OCI-LY7 (cell line): Measurements from ENCODE around the gene TMEM25. TPM values are rescaled to one million over a fixed set of nuclear protein-coding genes. Genes with fewer than 3 reads are reported as not detected.
A peak's percentile ranks its signal among the peaks of the same experiment; 100 is the strongest.

ENCODE experiments used
- BruUV-seq: library from RNA; stranded (reverse); fragments of 400-500 nt; replicated peaks from 2 replicates; lab custom pipeline; 2021; lab: Mats Ljungman, UMichigan
- CTCF ChIA-PET: fragments of 300-600 bp; sonication (Branson Sonifier 250); formaldehyde crosslinking; loops from one replicate; lab custom pipeline; 2022; ENCODE audit warnings: antibody characterized with exemption; ENCODE audit not compliant: unreplicated experiment; lab: Charles Lee
- POLR2A ChIA-PET: fragments of 300-600 bp; sonication (Branson Sonifier 250); formaldehyde crosslinking; loops from one replicate; lab custom pipeline; 2022; ENCODE audit warnings: antibody characterized with exemption; lab: Charles Lee
- DNase-seq: peaks from one replicate; pipeline ENCODE4 v3.0.0-alpha.2; 2015; ENCODE audit warnings: low spot score
- H2AFZ ChIP-seq: fragments of 200-600 bp; sonication (generic), shearing (Covaris generic); 2 replicates; pipeline ENCODE4 v1.6.1; 2014; ENCODE audit warnings: mild to moderate bottlenecking, antibody characterized with exemption, low read length, moderate library complexity
- H3K27ac ChIP-seq: fragments of 200-600 bp; sonication (generic); 2 replicates; pipeline ENCODE4 v1.5.1; 2014; ENCODE audit warnings: mixed run types, low read depth, mild to moderate bottlenecking, moderate library complexity, low read length, inconsistent platforms; ENCODE audit not compliant: poor library complexity, severe bottlenecking
- H3K36me3 ChIP-seq: fragments of 200-600 bp; sonication (generic); 2 replicates; pipeline ENCODE4 v1.6.1; 2014; ENCODE audit warnings: mild to moderate bottlenecking, antibody characterized with exemption, low read length, moderate library complexity, mixed read lengths; ENCODE audit not compliant: insufficient read depth
- H3K4me1 ChIP-seq: fragments of 200-600 bp; sonication (generic); 2 replicates; pipeline ENCODE4 v1.5.1; 2014; ENCODE audit warnings: mild to moderate bottlenecking, low read length; ENCODE audit not compliant: insufficient read depth, poor library complexity, severe bottlenecking
- H3K4me2 ChIP-seq: fragments of 200-600 bp; sonication (generic); 2 replicates; pipeline ENCODE4 v1.6.1; 2014; ENCODE audit warnings: mild to moderate bottlenecking, low read length
- H3K4me3 ChIP-seq: fragments of 200-600 bp; sonication (generic); 2 replicates; pipeline ENCODE4 v1.5.1; 2014; ENCODE audit warnings: mild to moderate bottlenecking, low read depth, low read length; ENCODE audit not compliant: poor library complexity, severe bottlenecking
- H3K79me2 ChIP-seq: fragments of 200-600 bp; sonication (generic); 2 replicates; pipeline ENCODE4 v1.6.1; 2016; ENCODE audit warnings: low read depth, mild to moderate bottlenecking, low read length, moderate library complexity, mixed read lengths; ENCODE audit not compliant: insufficient read depth
- H3K9me2 ChIP-seq: fragments of 200-600 bp; sonication (generic); 2 replicates; pipeline ENCODE4 v1.6.1; 2016; ENCODE audit warnings: mild to moderate bottlenecking, low read length, mixed read lengths; ENCODE audit not compliant: insufficient read depth
- H3K9me3 ChIP-seq: fragments of 200-600 bp; sonication (generic); 2 replicates; pipeline ENCODE4 v1.6.1; 2014; ENCODE audit warnings: mild to moderate bottlenecking, mixed run types, low read length, mixed read lengths
- H4K20me1 ChIP-seq: fragments of 200-600 bp; sonication (generic); 2 replicates; pipeline ENCODE4 v1.6.1; 2014; ENCODE audit warnings: mild to moderate bottlenecking, antibody characterized with exemption, low read length, moderate library complexity, mixed read lengths; ENCODE audit not compliant: insufficient read depth
- EZH2phosphoT487 ChIP-seq: fragments of 200-600 bp; sonication (generic); IDR thresholded peaks from 2 replicates; pipeline ENCODE4 v1.6.1; 2018; ENCODE audit warnings: low read depth, borderline replicate concordance, mild to moderate bottlenecking, mixed run types, antibody characterized with exemption, low read length, moderate library complexity, mixed read lengths
- intact Hi-C: fragments of 100-400 bp; cut with micrococcal nuclease; formaldehyde crosslinking; loops from one replicate; pipeline ENCODE4 v1.10.0; 2022; ENCODE audit not compliant: unreplicated experiment
- total RNA-seq, 2 experiments: library from RNA; depleted of rRNA in 1 of 2; stranded (reverse); fragments of >200 nt in 1 of 2; shearing (Covaris generic) in 1 of 2; gene quantifications; 2 replicates each; pipeline ENCODE4 v1.2.3, GENCODE V29; 2014 to 2022
- TF ChIP-seq, protein P1 (sequence below): fragments of 200-600 bp; sonication (generic); conservative IDR thresholded peaks from 2 replicates; pipeline ENCODE4 v1.5.1; 2014; ENCODE audit warnings: mild to moderate bottlenecking, antibody characterized with exemption, low read length, moderate library complexity, mixed read lengths

TMEM25 gene
- total RNA-seq, 2 experiments from 2014 or later = 11.7 to 14.0 TPM

DNA sequence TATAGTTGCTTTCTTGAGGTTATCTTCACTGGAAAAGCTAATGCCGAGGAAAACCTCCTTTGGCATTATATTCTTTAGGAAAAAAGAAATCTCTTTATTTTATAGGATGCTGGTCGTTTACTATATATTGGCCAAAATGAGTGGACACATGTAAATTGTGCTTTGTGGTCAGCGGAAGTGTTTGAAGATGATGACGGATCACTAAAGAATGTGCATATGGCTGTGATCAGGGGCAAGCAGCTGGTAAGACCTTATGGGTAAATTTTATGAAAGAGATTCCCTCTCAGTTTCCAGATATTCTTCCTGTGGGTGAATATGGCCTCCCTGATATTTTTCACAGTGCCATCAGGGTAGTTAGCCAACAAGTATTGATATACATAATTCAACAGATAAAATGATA is 33.2 kb upstream of the TMEM25 start:
- BruUV-seq = no TSS peak
- CTCF ChIA-PET = no interaction called here

DNA sequence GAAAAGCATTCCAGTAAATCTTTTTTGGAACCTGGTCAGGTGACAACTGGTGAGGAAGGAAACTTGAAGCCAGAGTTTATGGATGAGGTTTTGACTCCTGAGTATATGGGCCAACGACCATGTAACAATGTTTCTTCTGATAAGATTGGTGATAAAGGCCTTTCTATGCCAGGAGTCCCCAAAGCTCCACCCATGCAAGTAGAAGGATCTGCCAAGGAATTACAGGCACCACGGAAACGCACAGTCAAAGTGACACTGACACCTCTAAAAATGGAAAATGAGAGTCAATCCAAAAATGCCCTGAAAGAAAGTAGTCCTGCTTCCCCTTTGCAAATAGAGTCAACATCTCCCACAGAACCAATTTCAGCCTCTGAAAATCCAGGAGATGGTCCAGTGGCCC is 27.8 kb upstream of the TMEM25 start:
- no peak overlapping the region for H2AFZ ChIP-seq
- no peak overlapping the region for H3K4me3 ChIP-seq
- H3K9me2 ChIP-seq = no peaks in the 10 kb centered on the region
- intact Hi-C loops = no loop called here
- no peak for DNase-seq
- TSS peak; percentile 52 for BruUV-seq
- H3K36me3 ChIP-seq = peaks cover 98% of the 10 kb centered on the region
- H3K4me1 ChIP-seq = no peaks in the 10 kb centered on the region
- no peaks in the 10 kb centered on the region for H4K20me1 ChIP-seq
- ChIA-PET POLR2A (interaction anchor here (0.8 kb wide), 1 partner anchor 31 kb away, joined by 3 read pairs; no protein-coding TSS in a partner anchor), CTCF (no interaction called here)
- no peak overlapping the region for H3K4me2 ChIP-seq
- H3K79me2 ChIP-seq = no peaks in the 10 kb centered on the region
- no peak for TF ChIP-seq EZH2phosphoT487
- TF ChIP-seq, protein P1, sequence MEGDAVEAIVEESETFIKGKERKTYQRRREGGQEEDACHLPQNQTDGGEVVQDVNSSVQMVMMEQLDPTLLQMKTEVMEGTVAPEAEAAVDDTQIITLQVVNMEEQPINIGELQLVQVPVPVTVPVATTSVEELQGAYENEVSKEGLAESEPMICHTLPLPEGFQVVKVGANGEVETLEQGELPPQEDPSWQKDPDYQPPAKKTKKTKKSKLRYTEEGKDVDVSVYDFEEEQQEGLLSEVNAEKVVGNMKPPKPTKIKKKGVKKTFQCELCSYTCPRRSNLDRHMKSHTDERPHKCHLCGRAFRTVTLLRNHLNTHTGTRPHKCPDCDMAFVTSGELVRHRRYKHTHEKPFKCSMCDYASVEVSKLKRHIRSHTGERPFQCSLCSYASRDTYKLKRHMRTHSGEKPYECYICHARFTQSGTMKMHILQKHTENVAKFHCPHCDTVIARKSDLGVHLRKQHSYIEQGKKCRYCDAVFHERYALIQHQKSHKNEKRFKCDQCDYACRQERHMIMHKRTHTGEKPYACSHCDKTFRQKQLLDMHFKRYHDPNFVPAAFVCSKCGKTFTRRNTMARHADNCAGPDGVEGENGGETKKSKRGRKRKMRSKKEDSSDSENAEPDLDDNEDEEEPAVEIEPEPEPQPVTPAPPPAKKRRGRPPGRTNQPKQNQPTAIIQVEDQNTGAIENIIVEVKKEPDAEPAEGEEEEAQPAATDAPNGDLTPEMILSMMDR = no peak
- no peak overlapping the region for H3K27ac ChIP-seq
- no peaks in the 10 kb centered on the region for H3K9me3 ChIP-seq

More for the DNA sequence above, 33.2 kb upstream of the TMEM25 start:
- POLR2A ChIA-PET = interaction anchor here (0.6 to 1.0 kb wide), 2 partner anchors 11 to 245 kb away, joined by 3 to 4 read pairs; no protein-coding TSS in a partner anchor
- Histone ChIP-seq H3K4me1 (no peaks in the 10 kb centered on the region), H3K36me3 (peaks cover 95% of the 10 kb centered on the region), H3K9me3 (no peaks in the 10 kb centered on the region), H2AFZ (no peak overlapping the region), H4K20me1 (no peaks in the 10 kb centered on the region), H3K27ac (no peak overlapping the region), H3K4me2 (no peak overlapping the region), H3K9me2 (no peaks in the 10 kb centered on the region), H3K79me2 (no peaks in the 10 kb centered on the region), H3K4me3 (no peak overlapping the region)
- intact Hi-C loops = no loop called here
- DNase-seq = no peak
- no peak for TF ChIP-seq EZH2phosphoT487
- TF ChIP-seq, protein P1 = no peak

DNA sequence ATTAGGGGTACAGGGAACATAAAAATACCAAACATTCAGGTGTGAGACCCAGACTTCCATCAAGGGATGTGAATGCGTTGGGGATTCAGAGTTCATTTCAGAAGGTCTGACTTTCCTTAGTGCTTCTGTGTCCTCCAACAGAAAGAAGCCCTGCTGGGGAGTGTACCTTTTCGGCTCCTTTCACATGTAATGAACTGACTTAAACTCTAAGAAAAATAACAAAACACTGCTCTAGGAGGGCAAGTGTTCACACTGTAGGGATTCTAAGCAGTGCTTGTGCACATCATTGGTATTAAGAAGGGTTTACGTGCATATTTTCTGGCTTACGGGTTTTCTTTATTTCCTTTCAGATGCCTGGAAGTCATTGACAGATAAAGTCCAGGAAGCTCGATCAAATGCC is 19.4 kb upstream of the TMEM25 start:
- TF ChIP-seq, protein P1 = no peak
- TF ChIP-seq EZH2phosphoT487 = no peak
- Histone ChIP-seq H3K4me2 (no peak overlapping the region), H3K4me3 (no peak overlapping the region), H4K20me1 (no peaks in the 10 kb centered on the region), H3K9me2 (no peaks in the 10 kb centered on the region), H3K9me3 (no peaks in the 10 kb centered on the region), H3K79me2 (no peaks in the 10 kb centered on the region), H3K27ac (no peak overlapping the region), H3K36me3 (peaks cover 97% of the 10 kb centered on the region), H2AFZ (no peak overlapping the region), H3K4me1 (no peaks in the 10 kb centered on the region)
- no TSS peak for BruUV-seq
- POLR2A ChIA-PET = no interaction called here
- no peak for DNase-seq
- CTCF ChIA-PET = no interaction called here
- intact Hi-C loops = no loop called here
